Suppressor macrophage treated with lipopolysaccharide for 1 hour (primary cell): ENCODE data around the gene ASCL2.

Experiments used
- DNase-seq, 3 donors: peaks; one replicate each; pipeline ENCODE4 v3.0.0-alpha.2; 2020 to 2022

Gene ASCL2

GRCh38 chr11:2270322-2271076 is at the start of gene ASCL2:
Gene ASCL2, minus strand, starts transcription at chr11:2270588. Its CDS starts 256 bp downstream, at chr11:2270332.
- peak; percentile 34 to 47 (median 39) for DNase-seq

- DNase-seq: no peak
Measured at GRCh38 chr11:2319791-2320472, 49.5 kb upstream of the ASCL2 start.

DNA sequence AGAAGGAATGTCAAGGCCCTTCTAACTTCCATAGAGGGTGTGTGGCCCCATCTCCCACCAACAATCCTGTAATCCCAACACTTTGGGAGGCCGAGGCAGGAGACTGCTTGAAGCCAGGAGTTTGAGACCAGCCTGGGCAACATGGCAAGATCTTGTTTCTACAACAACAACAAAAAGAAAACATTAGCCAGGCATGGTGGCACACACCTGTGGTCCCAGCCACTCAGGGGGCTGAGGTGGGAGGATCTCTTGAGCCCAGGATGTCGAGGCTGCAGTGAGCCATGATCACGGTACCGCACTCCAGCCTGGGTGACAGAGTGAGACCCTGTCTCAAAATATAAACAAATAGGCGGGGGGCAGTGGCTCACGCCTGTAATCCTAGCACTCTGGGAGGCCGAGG is 48.3 kb upstream of the ASCL2 start:
- no peak for DNase-seq

- DNase-seq: no peak
Measured at GRCh38 chr11:2318123-2318522, 47.7 kb upstream of the ASCL2 start.

- no peak for DNase-seq
Measured at GRCh38 chr11:2317354-2318050, 47.1 kb upstream of the ASCL2 start.

DNA sequence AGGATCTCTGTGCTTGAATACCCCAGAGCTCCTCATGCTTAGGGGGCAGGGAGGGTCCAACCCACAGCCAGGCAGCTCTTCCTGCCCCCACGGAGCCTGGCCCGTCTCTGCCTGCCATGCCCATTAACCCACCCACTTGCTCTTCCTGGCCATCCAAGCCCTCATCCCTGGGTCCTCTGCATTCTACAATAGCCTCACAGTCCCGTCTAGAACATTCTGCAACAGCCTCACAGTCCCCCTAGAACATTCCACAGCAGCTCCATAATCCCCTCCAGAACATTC is 46.5 kb upstream of the ASCL2 start:
- DNase-seq: no peak

- DNase-seq: no peak
Measured at GRCh38 chr11:2316169-2316962, 46.0 kb upstream of the ASCL2 start.

DNA sequence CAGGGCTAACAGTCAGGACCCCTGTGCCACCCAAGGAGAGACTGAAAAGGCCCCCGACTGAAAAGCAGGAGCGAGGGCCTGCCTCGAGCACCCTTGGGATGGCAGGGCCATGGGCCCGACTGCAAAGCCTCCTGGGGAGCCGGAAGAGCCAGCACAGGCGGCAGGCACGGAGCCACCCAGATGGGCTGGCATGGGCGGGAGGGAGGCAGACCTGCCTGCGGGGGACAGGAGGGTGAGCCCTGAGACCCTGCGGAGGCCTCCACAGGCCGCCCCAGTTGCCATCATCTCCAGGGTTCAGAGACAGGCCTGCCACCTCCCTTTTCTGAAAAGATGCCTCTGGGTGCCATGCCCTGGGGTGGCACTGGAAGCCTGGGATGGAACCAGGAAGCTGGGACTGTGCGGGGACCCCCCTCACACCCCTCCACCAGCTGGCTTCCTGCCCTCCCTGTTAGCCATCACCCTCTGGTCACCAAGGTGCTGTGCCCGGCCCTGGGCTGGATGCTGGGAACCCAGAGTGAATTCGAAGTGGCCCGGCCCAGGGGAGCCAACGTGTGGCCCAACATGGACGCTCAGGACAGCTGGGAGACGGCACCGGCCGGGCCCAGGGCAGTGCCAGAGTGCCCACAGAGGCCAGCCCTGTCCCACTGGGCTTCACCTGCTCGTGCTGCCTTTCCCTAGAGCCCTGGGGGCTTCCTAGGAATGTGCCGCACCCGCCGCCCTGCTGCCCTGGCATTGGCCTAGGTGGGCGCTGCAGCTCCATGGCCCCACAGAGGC is 45.2 kb upstream of the ASCL2 start:
- no peak for DNase-seq

DNA sequence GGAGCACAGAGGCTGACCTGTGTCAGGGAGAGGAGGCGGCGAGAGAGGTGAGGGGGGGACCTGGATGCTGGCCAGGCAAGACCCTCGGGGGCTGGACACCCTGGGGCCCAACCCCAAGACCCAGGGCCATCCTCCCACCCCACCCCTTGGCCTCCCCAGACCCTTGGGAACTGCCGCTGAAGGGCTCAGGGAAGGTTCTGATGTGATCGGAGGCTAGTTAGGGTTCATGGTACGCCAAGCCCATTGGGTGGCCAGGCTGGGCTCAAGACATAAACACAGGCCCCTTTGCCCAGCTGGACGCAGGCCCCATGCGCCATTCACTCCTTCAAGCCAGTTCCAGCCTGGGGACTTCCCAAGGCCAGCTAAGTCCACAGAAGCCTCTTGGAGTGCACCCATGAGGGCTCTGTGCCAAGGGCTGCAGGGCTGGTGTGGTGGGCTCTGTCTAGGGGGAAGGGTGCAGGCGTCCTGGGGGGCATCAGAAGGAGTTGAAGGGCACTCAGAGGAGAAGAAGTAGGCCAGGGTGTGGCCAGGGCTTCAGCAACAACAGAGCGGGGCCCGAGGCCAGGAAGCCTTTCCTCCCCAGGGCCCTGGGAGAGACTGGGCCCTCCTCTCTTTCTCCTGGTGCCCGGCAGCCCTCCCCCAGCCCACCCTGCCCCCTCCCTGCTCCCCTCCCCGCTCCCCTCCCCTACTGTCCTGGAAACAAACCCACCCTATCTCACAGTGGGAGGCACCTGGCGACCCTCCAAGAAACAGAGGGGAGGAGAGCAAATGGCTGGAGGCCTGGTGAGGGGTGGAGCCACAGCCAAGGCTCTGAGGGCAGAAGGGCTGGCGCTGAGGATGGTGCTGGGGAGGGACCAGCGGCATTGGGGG is 44.4 kb upstream of the ASCL2 start:
- no peak for DNase-seq

DNA sequence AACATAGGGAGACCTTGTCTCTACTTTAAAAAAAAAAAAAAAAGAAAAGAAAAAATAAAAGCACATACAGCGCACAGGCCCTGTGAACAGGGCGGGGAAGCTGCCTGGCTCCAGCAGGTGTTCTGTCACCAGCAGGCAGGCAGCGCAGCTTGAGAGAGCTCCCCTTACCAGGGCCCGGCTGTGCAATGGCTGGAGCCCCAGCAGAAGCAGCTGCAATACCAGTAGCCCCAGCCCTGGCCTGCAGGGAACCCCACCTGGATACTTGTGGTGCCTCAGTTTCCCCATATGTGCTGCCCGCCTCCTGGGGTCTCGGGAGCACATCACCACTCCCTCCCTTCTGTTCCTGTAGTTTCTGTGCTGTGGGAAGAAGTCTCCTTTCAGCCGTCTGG is 43.7 kb upstream of the ASCL2 start:
- no peak for DNase-seq

GRCh38 chr11:2313051-2313951 is 42.9 kb upstream of the ASCL2 start:
- no peak for DNase-seq

DNA sequence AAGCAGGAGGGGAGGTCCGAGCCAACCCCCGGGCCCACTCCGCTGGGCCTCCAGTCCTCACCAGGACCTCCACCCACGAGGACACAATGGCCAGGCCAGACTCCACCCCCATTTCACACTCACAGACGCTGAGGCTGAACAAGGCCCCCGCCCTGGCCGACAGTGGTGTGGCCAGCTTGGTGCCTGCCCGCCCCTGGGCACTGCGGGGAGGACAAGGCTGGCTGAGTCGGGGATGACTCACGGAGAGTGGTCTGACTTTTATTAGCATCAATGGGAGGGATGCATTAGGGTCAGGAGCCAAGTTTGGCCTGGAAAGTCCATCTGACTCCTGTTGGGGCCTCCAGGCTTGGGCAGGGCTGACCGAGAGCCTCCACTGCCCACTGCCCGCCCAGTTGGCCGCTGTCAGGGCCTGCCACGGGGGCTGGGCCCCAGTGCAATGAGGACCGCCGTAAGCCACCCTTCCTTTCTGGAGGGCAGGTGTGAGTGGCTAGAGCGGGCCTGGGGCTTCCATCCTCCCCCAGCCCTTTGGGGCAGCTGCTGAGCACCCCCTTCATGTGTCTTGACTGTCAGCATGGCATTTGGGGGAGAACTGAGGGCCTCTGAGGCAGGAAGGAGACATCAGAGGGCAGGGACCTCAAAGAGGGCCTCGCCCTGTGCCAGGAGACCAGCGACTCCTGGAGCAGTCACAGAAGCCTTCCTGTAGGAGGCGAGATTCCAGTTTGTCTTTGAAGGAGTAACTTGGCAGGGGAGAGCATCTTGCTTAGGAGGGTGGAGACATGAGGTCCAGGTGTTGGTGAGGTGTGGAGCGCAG is 42.0 kb upstream of the ASCL2 start:
- peak; percentile 30 to 40 (median 40) for DNase-seq

DNA sequence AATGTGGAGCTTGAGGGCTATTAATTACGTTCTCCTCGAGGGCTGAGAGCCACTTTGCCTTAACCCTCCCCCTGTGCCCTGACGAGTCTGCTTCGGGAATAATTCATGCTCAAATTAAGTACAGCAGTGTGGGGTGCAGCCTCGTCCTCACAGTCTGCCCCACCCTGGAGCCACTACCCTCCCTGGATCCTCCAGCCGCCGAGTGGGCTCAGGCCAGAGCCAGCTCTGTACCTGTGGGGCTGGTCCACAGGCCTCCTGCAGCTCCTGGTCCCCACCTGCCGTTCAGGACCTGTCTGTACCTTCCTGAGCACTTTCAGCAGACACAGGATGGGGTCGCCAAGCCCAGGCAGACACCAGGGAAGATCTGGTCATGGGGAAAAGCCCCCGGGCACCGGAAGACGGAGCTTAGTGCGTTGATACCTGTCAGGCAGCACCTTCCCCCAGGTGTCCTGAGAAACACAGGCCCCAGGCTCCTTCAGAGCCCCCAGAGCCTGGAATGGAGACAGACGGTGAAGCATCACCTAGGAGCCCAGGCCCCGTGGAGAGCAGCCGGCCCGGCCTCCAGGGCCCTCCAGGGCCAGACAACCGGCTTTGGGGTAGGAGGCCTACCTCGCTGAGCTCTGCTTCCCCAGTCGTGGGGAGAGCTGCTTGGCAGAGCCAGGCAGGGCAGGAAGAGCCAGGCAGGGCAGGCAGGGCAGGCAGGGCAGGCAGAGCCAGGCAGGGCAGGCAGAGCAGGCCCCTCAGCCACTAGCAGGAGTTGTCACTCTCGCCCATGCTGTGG is 41.2 kb upstream of the ASCL2 start:
- DNase-seq: no peak

GRCh38 chr11:2310786-2311352 is 40.5 kb upstream of the ASCL2 start:
- DNase-seq: no peak

DNA sequence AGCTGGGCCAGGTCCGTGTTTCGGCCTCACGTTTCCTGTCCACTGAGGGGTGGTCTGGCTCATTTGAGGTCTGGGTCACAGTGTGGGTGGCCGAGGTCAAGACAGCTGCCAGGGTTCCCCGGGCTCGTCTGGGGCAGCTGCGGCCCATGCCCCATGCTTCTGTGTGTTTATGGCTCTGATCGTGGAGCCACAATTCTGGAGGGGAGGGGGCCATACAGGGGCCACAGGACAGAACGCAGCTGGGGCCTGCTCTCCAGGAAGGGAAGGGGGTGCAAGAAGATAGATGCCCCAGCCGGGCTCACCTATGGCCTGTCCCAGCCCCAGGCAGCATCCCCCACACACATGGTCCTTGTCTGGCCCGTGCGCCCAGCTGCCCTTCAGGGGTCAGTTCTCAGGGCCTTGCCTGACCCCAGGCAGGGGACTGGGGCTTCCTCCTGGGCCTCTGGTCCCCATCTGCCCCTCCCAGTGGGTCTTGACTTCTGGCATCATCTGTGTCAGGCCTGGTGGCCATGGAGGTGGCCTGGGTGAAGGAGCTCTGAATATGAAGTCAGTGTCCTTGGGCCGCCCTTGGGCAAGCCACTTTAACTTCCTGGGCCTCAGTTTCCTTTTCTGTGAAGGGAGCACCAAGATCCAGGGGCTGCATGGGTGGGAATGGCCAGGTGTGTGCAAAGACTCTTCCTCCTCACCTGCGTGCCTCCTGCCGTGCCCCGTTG is 39.8 kb upstream of the ASCL2 start:
- DNase-seq: no peak

DNA sequence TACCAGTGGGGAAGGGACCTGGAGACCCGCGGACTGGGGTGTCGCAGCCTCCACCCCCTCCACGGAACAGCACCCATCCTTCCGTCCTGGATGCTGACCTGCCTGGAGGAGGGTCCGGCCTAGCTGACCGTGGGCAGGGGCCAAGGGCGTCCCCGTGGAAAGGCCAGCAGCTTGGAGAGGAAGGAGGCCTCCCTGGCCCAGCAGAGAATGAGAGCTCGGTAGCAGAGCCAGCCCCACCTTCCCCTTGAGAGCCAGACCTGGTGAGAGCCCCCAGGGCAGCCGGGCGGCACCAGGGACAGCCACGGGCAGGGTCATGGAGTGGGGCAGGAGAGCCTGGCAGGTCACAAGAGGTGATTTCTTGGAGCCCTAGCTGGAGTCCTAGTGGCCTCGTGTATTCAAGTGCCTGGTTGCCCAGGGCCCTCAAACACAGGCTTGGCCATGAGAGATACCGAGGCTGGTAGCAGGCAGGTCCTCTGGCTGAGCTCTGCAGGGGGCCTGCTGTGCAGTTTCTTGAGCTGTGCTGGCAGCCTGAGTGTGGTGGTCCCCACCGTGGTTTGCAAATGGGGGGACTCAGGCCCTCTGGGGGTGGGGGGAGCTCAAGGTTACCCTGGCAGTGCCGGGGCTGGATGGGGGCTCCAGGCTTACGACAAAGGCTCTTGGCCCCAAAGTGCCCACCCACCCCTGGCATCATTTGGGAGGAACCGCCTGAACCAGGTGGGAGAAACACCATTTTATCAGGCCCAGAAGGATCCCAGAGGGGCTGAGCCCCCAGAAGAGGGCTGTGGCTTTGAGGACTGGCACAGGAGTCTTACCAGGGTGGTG is 39.1 kb upstream of the ASCL2 start:
- no peak for DNase-seq

DNA sequence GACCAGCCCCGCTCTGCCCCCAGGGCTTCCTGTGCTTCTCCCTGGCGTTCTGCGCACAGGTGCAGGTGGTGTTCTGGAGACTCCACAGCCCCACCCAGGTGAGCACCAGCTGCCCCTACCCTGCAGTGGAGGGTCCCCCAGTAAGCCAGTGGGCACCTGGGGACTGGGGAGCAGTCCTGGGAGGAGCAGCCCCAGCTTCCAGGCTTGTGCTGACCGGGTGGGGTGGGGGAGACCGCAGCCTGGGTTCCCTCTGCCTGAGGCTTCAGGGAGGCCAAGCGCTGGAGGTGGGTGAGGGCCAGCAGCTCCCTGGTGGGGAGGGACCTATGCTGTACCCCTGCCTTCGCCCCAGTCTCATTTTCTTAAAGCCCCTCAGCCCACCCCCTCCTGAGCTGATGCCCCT is 38.3 kb upstream of the ASCL2 start:
- no peak for DNase-seq
